Astrocyte of the hippocampus (primary cell): ENCODE data around the gene ZNF525.
"Not testable (repeated sequence)": the region's sequence is repeated elsewhere in the genome, so short reads cannot be mapped to it uniquely, and the experiment has no call there.

Source experiments
- DNase-seq: peaks from one replicate; pipeline ENCODE4 v3.0.0; 2011; ENCODE audit warnings: low read depth, low spot score

Gene ZNF525

GRCh38 chr19:53395840-53396524 lies 30.5 kb downstream of the ZNF525 start:
- DNase-seq: not testable (repeated sequence)

- DNase-seq: no peak
Measured at GRCh38 chr19:53396525-53396868, 31.0 kb downstream of the ZNF525 start.

- DNase-seq: not testable (repeated sequence)
Measured at GRCh38 chr19:53397918-53398317, 32.4 kb downstream of the ZNF525 start.

- no peak for DNase-seq
Measured at GRCh38 chr19:53409505-53410204, 44.1 kb downstream of the ZNF525 start.

GRCh38 chr19:53420520-53421315 lies 55.2 kb downstream of the ZNF525 start:
- DNase-seq: not testable (repeated sequence)

GRCh38 chr19:53422551-53422950 lies 57.0 kb downstream of the ZNF525 start:
- DNase-seq: no peak

- DNase-seq: not testable (repeated sequence)
Measured at GRCh38 chr19:53423074-53423473, 57.6 kb downstream of the ZNF525 start.

GRCh38 chr19:53423680-53424079 lies 58.2 kb downstream of the ZNF525 start:
- peak; percentile 10 for DNase-seq

- peak; percentile 78 for DNase-seq
Measured at GRCh38 chr19:53424968-53425597, 59.6 kb downstream of the ZNF525 start.

- DNase-seq: peak; percentile 97
Measured at GRCh38 chr19:53431399-53432087, 66.0 kb downstream of the ZNF525 start, which contains the start of gene ZNF761. Gene ZNF761, plus strand, starts transcription at chr19:53431984. Its CDS starts 15,285 bp downstream, at chr19:53447269.

- DNase-seq: peak; percentile 55
Measured at GRCh38 chr19:53432088-53432661, 66.7 kb downstream of the ZNF525 start.
